ENCODE measurements around the gene TBC1D17.
A peak's percentile ranks its signal among the peaks of the same experiment; 100 is the strongest.

The TBC1D17 gene

DNA sequence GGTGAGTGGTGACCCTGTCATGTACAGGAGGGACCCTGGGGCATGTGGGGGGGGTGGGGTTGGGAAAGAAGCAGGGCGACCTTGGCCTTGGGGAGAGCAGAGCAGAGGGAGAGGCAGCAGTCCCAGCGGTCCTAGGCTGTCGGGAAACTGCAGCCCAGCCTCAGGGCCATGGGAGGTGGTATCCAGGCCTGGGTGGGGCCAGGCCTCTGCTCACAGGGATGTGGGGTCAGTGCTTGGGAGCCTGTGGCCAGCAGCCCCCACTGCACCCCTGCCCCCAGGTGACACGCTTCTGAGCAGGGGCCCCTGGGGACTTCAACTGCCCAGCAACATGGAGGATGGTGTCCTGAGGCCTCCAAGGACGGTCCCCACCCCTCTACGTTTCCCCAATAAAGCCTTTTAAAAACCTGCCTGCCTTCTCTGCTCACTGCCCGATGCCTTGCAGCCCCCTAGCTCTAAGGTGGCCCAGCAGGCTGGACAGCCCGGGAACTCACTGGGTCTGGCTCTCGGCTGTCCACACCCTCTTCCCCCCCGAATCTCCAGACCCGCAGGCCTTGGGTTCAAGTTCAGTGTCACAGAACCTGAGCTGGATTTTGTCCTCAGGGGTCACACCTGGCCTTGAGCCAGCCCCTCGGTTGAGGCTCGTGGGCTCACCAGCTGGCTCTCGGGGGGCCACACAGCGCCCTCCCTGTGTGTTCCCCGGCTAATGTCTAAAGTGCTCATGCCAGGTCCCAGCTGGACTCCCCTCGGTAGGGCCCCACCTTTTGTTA is 17.0 kb upstream of the TBC1D17 start:
- no peak for DNase-seq (ENCODE audit: low read depth in 2 of 3, low spot score in 1 of 3)

DNA sequence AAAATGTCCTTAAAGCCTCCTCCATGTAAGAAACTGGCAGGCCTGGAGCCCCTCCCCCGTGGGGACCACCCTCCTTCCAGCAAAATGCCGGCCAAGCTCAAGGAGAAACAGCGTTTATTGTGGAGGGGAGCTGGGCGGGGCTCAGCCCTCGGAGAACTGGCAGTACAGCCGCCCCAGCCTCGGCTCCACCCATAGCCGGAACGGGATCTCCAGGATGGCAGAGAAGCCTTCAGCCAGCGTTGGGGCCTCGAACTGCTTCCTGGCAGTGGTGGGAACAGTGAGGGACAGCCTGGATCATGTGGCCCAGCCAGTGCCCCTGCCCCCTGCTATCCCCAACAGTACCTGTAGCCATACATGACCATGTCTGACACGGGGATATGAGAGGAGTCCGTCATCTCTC is 16.4 kb upstream of the TBC1D17 start:
- no peak for DNase-seq (ENCODE audit: low read depth in 2 of 3, low spot score in 1 of 3)

DNA sequence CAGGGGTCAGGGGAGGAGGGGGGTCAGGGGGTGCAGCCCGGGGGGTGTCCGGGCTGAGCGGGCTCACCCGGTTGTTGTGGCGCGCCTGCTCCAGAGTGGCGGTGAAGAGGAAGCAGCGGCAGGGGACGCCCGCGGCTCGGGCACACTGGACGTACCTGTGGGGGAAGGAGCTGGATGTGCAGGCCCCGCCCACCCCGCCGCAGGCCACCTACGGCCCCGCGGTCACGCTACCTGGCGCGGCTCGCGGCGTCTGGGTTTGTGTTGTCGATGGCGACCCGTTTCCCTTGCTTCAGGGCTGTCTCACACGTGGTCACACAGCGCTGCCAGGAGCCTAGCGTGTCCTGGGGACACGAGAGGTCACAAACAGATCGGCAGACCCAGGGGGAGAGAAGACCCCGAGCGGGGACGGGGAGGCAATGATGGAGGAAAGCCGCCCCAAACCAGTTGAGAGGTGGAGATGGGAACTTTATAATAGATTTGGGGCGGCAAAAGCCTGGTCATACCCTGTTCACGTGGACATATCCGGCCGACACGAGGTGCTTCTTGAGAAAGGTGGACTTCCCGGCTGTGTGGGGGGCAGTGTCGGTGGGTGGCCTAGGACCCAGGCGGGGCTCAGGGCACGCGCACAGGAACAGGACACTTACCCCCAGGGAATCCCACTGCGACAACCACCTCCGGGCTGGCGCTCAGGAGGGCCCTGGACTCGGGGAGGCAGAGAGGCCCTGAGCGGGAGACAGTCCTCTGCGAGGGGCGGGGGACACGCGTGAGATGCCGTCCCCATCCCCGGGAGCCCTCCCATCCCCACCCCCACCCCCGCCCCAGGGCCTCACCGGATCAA is 15.7 kb upstream of the TBC1D17 start:
- DNase-seq (ENCODE audit: low read depth in 2 of 3, low spot score in 1 of 3) = no peak

DNA sequence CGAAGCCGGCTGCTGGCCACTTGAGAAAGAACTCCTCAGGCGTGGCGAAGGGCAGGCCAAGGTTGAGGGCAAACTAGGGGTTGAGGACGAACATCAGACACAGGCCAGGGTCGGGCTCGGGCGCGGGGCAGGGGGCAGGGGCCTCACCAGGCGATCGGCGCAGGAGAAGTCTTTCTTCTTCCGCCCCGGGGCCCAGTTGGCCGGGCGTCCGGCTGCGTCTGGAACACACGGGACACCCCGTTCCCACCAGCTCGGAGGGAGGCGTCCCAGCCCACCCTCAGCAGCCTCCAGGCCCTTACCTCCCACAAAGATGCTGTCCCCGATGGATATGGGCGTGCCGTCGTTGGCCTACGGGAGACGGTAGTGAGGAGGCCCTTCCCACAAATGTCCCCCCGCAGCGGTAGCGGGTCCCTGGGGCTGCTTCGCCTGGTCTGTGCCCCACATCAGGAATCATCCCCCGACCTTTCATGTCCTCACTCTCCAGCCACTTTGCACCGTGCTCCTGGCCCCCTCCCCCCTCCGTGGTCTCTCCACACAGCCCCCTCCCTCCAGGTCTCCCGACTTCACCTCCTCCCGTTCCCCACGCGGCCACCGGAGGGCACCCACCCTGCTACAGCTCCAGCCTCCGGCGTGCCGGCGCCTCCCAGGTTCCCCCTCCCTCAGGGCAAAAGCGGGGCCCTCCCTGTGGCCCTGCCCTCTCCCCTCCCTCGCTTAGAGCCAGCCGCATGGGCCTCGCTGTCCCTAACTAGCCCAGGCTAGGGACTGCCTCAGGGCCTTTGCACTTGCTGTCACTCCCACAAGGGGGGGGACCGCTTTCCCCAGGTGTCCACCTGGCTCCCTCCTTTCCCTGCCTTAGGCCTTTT is 14.9 kb upstream of the TBC1D17 start:
- no peak for DNase-seq (ENCODE audit: low read depth in 2 of 3, low spot score in 1 of 3)

DNA sequence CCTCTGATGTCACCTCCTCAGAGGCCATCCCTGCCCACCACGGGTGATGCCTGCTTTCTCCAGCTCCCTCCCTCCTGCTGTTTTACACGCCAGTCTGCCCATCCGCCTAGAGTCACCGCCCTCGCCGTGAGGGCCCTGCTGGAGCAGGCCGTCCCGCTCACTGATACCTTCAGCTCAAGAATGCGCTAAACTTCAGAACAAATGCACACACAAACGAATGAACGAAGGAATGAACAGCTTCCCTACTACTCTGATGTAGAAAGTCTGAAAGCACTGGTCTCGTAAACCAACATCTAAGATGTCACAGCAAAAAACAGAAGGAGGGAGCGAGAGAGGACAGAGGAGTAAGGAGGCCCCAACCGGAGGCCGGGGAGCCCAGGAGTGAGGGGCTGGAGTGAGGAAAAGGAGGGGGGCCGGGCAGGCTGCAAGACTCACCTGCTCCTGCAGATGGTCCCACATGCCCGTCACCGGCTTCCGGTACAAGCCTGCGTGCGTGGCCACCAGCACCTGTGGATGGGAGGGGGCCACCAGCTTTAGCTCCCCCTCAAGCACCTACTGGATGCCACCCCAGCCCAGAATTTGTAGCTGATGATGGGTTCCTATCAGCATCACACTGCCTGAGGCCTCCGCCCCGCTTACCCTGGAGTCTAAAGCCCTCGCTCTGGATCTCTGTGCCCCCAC is 14.1 kb upstream of the TBC1D17 start:
- DNase-seq (ENCODE audit: low read depth in 2 of 3, low spot score in 1 of 3) = no peak

DNA sequence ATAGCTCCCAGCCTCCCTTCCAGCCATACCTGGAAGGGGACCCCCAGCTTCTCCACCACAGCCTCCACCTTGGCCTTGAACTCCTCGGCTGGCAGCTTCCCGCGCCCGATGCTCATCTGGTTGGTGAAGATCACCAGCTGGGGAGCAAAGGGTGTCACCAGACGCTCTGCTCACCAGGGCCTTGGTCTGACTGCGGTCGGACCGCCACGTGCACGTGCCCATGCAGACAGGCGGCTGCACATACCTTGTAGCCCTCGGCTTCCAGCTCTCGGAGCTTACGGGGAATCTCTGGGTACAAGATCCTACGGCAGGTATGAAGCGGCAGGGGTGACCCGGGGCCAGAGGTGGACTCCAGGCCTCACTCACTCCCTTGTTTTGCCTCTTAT is 13.6 kb upstream of the TBC1D17 start:
- no peak for DNase-seq (ENCODE audit: low read depth in 2 of 3, low spot score in 1 of 3)

DNA sequence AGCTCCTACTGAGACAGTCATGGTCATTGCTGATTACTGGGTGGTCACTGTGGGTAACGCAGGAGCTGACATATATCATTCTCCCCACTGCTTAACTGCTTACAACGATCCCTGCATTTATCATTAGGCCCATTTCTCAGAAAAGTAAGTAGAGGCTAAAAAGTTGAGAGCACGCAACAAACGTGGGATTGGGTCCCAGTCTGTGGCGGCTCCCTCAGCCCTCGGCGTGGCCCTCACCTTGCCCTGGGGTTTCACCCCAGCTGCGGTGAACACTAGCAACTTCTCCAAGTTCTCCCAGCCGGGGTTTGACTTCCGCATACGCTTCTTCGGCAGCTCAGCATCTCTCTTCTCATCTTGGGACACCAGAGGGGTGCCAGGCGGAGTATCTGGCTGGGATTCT is 12.6 kb upstream of the TBC1D17 start:
- DNase-seq (ENCODE audit: low read depth in 2 of 3, low spot score in 1 of 3) = no peak

DNA sequence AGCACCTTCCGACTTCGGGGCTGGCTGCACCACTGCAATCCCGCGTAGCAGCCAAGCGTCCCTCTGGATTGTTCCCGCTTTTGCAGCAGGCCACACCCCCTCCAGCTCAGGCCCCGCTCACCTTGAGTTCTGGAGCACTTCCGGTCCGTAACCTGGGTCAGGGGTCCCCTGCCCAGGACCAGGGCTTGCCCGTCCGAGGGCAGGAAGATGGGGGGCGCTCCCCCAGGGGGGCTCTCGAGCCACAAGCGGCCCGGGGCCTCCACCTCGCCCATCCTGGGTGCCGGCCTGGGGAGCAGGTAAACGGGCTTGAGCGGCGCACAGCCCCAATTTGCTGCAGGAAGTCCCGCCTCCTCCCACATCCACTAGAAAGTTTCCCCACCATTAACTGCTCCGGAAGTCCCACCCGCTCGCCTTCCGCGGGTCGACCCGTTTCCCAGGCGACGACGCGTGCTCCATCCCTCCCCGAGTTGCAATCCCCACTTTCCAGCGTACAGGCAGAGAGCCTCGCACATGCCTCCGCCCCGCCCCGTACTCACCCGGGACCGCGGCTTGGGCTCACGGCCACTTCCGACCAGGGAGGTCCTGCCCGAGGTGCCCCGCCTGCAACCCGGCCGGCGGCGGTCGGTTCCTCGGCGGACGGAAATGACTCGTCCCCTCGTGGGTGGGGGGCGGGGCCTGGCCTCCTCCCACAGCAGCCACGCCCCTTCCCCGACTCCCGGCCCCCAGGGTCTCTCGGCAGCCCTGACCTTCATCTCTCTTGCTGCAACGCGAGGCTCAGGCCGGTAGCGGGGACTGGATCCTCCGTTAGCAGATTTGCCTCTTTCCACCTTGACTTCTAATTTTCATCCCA is 10.3 kb upstream of the TBC1D17 start, which contains the start of gene PNKP:
Gene PNKP (minus strand): TSS at position 644 of the 850 bp plus-strand sequence. CDS start 372 bp downstream, at position 272.
- peak; percentile 77 to 88 (median 77) for DNase-seq (ENCODE audit: low read depth in 2 of 3, low spot score in 1 of 3)

DNA sequence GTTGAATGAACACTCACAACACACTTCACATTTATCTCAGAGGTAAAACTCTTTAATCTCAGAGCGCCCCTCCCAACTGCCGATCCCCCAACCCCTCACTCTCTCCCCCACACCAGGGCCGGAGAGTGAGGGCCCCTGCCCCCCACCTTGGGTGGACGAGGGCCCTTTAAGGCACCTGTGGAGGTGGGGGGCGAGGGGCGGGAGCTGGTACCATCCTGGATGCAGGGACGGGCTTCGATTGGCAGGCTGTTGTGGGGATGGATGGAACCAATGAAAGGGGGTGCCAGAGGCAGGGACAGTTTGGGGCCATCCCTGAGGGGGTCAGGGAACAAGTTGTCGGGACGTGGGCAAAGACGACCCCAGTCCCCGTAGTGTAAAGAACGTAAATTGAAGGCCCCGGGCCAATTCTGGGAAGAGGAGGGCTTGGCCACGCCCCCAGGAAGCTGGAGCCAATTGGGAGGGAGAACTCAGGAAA is 8.5 kb upstream of the TBC1D17 start:
- DNase-seq (ENCODE audit: low read depth in 2 of 3, low spot score in 1 of 3) = no peak

DNA sequence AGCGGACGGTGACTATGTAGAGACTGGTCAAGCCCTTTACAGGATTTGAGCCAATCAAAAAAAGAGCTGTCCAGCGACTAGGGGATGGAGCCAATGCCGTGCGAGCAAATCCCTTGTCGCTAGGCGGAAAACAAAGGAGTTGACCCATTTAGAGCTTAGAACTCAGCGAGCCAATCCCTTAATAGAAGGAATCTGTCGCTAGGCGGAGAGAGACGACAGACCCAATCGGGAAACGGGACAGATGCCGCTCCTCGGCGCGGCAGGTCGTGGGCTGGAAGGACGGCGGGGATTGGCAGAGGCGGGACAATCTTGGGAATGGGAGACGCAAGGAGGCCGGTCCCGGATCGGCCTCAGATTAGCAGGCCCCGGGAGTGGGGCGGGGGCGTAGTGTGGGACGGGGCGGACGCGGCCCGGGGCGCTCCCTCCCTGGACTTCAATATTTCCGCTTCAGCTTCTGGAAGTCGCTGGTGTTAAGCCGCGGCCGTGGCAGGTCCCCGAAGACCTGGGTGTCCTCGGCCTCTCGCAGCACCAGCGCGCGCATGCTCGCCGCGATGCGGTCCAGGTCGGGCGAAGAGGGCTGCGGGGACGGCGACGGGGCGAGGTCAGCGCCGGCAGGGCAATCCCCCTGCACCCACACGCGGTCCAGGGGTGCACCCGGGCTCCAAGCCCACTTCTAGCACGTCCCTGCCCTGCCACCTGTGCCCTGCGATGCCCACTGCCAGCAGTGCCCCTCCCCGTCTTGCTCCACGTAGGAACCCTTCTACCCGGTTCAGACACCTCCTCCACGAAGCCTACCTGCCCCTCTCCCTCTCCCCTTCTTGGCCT is 7.8 kb upstream of the TBC1D17 start:
- peak; percentile 85 to 91 (median 86) for DNase-seq (ENCODE audit: low read depth in 2 of 3, low spot score in 1 of 3)

DNA sequence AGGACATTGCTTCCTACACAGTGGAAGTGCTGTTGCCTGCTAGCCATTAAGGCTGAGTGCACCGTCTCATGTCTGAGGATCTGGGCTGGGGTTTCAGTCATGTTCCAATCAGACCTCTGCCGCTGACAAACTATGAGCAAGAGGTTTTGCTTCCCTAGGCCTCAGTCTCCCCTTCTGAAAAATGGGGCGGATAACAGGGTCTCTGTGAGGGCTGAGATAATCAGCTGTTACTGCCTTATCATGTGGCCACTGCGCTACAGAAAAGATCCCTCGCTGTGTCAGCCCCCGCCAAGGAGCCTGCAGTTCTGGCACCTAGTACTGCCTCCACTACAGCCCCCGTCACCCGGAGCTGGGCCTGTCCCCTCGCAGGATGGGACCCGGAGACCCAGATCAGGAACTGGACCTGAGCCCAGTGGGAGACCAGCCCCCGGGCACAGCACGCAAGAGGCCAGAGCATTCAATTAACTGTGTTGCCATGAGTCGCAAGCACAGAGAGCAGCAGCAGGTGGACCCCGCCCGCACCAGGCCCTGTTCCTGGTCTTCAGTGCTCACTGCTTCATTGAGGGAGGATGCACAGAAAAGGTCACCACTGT is 7.1 kb upstream of the TBC1D17 start:
- DNase-seq (ENCODE audit: low read depth in 2 of 3, low spot score in 1 of 3) = no peak

DNA sequence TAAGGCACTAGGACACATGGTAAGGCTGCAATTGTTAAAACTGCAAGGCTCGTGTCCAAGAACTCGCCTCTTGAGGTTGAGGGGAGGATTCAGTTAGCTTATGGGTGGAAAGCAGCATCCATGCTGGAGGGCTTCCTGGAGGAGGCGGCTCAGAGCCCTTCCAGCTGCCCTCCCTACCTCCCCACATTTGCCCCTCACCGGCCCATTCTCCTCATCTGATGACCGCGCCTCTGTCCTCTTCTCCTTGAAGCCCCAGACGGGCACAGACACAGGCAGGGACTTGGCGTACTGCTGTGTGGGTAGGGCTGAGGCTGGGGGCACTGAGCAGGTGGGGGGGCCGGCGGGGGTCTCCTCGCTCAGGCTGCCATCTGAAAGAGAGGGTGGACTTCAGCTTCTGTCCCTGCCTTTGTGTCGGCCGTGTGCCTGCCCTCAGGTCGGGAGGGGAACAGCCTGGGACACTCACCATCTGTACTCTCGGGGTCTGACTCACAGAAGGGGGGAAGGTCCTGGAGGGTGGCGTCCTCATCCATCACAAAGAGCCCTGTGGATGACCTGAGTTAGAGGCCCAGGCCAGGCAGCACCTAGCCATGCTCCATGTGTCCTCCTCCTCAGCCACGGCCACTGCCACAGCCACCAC is 6.0 kb upstream of the TBC1D17 start:
- DNase-seq (ENCODE audit: low read depth in 2 of 3, low spot score in 1 of 3) = no peak

DNA sequence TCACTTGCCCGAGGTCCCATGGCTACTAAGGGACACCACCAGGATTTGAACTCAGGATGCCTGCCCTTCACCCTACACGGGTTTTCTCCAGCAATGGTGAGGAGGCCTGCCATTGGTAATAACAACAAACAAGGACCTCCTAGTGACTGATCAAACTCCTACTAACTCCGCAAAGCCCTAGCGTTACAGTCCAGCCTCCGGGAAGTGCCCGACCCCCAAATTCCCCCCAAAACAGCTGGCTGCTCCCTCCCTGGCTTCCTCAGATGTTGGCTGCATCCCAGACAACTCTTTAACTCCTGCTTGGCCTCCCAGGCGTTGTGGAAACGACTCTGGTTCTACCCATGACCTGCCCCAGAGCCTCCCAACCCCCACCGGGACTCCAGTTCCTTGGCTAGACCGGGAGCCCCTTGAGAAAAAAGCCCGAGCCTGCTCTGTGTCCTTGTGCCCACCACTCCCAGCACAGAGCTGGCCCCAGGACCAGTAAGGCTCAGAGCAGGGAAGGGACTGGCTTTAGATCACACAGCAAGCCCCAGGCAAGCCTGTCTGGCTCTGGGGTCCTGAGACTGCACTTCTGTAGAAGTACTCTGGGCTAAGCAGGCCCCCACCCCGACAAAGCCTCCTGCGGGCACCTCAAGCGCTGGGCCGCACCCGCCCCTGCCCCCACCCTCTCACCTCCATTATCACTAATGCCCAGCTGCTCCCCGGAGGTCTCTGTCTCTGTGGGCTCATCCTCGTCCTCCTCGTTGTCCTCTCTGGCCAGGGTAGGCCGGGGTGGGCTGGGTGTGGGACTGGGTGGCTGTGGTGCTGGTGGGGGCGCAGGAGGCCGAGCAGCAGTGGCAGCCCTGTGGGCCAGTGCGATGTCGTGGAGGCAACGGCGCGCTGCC is 5.0 kb upstream of the TBC1D17 start:
- no peak for DNase-seq (ENCODE audit: low read depth in 2 of 3, low spot score in 1 of 3)

DNA sequence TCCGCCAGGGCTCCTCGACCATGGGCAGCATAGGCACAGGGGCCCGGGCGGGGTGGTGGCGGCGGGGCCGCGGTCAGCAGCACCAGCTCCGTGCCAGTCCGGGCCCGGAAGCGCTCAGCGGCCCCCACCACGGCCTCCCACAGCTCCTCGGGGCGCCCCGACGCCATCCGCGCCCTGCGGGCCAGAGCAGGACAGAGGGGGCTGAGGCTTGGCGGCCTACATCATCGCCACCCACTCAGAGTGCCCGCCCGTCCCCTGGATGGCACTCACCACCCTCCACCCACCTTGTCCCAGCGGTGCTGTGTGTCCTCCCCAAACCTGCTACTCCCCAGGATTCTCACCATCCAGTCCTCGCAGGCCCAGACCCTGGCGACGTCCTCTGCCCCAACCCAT is 4.4 kb upstream of the TBC1D17 start:
- DNase-seq (ENCODE audit: low read depth in 2 of 3, low spot score in 1 of 3) = no peak

DNA sequence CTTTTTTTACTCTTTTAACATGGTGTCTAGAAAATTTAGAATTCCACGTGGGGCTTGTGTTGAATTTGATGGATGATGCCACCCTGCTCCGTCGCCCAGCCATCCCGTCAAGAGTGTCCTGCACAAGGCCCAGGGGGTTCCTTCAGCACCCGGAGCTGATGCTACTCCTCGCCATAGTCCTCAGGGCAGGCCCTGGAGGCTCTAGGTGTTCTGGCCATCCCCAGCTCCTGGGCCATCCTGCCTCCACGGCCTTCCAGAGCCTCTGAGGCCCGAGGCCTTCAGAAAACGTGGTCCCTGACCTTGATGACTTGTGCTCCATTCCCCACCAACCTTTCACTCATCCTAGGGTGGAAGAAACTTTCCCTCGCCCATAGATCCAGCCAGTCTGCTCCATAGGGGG is 3.7 kb upstream of the TBC1D17 start:
- DNase-seq (ENCODE audit: low read depth in 2 of 3, low spot score in 1 of 3) = no peak

DNA sequence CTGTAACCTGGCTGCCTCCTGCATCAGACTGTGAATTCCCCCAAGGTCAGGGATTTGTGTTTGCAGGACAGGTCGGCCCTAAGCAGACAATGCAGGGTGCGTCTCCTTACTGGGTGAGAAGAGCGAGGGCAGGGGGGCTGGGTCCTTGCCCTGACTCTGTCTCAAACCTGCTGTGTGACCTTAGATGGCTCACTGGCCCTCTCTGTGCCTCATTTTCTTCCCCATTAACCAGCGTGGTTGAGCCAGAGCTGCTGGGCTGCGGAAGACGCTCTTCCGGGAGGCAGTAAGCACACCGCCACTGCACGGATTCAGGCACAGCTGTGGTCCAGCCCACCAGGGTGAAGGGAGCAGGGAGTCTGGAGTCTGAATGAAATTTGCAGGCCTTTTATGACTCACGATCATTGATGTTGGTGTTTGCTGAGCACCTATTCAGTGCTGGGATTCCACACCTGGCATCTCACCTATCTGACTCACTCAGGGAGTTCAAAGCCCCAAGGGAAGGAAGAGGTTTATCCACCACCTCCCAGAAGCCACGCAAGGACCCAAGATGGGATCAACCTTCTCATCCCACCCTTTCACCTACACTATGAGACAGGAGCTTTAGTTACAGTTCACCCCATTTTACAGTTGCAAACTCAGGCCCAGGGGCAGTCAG is 2.9 kb upstream of the TBC1D17 start:
- no peak for DNase-seq (ENCODE audit: low read depth in 2 of 3, low spot score in 1 of 3)

DNA sequence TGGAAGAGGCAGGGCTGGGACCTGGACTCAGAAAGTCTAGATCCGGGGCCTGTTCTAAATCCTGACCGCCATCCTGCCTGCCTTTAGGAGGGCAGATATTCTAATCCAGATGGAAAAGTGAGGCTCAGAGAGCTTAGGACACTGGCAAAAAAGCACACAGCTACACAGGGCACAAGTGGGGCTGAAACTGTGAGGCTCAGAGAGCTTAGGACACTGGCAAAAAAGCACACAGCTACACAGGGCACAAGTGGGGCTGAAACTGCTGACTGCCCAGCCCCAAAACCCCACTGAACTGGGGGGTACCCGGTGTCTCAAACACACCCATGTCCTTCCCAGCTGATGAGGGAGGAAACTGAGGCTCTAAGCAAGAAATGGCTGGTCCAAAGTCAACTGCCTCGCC is 2.3 kb upstream of the TBC1D17 start:
- no peak for DNase-seq (ENCODE audit: low read depth in 2 of 3, low spot score in 1 of 3)

All from stimulated activated CD4-positive, alpha-beta T cell treated with anti-CD3 and anti-CD28 coated beads, Interleukin-12 subunit alpha, Interleukin-12 subunit beta, amount 100 ng/mL, for 48 hours (primary cell).